K562 (cell line): ENCODE data around the gene SNX27. TPM values are rescaled to one million over a fixed set of nuclear protein-coding genes. Genes with fewer than 3 reads are reported as not detected.

Source experiments
- ATAC-seq: fragments of 200-7000 bp; cut with Tn5 transposase; 3 replicates; pipeline ENCODE4 v1.9.1; 2020; ENCODE audit warnings: moderate library complexity
- BruUV-seq: library from RNA; stranded (reverse); fragments of 400-500 nt; replicated peaks from 2 replicates; lab custom pipeline; 2021; lab: Mats Ljungman, UMichigan
- CTCF ChIA-PET: fragments of 300-600 bp; formaldehyde crosslinking; extraction: SDS; loops from one replicate; lab custom pipeline; 2021; ENCODE audit warnings: low intra/inter-chr PET ratio; lab: Yijun Ruan, JAX
- POLR2A ChIA-PET: fragments of 300-600, 350-650 bp; sonication (Branson Sonifier 250); formaldehyde crosslinking; extraction: SDS; loops from one replicate; lab custom pipeline; 2021; ENCODE audit warnings: antibody characterized with exemption, inconsistent platforms; lab: Yijun Ruan, JAX
- DNase-seq, 4 experiments: peaks; one replicate each; pipeline versions ENCODE4 v3.0.0 to v3.0.0-alpha.2; 2011 to 2018; ENCODE audit warnings: low spot score in 3 of 4, mixed read lengths in 3 of 4; ENCODE audit errors: extremely low read depth in 1 of 4
- FAIRE-seq: peaks from 2 replicates; lab custom pipeline; 2011; peaks lifted over from hg19 to GRCh38; lab: Jason Lieb, UNC
- H2AFZ ChIP-seq: 2 replicates; pipeline ENCODE4 v1.6.0; 2011; ENCODE audit warnings: low read depth, low read length, control low read depth, inconsistent platforms
- H3K27ac ChIP-seq: fragments of 200-600 bp; 3 replicates; pipeline ENCODE4 v1.8.0; 2011; ENCODE audit warnings: low read depth, mild to moderate bottlenecking, control low read depth, inconsistent platforms, low read length, moderate library complexity, mixed read lengths; ENCODE audit errors: extremely low read depth
- H3K27me3 ChIP-seq, 2 experiments: fragments of 300-600 bp in 1 of 2; 2 replicates in 1 of 2; 3 replicates in 1 of 2; pipeline versions ENCODE4 v1.6.0 to v1.8.0; 2011; ENCODE audit warnings: inconsistent platforms in 2 of 2, low read length in 2 of 2, mild to moderate bottlenecking in 1 of 2, mixed read lengths in 1 of 2, moderate library complexity in 1 of 2; ENCODE audit not compliant: control insufficient read depth in 2 of 2, insufficient read depth in 2 of 2
- H3K36me3 ChIP-seq: fragments of 300-600 bp; 3 replicates; pipeline ENCODE4 v1.8.0; 2011; ENCODE audit warnings: mild to moderate bottlenecking, low read length, inconsistent platforms; ENCODE audit not compliant: control insufficient read depth, insufficient read depth
- H3K4me1 ChIP-seq, 2 experiments: fragments of 200-600 bp in 1 of 2; replicated peaks in 1 of 2; 2 replicates in 1 of 2; 3 replicates in 1 of 2; pipeline versions ENCODE4 v1.5.1 to v1.8.0; 2011; ENCODE audit warnings: inconsistent platforms in 2 of 2, low read length in 2 of 2, mild to moderate bottlenecking in 1 of 2, mixed read lengths in 1 of 2, moderate library complexity in 1 of 2; ENCODE audit not compliant: control insufficient read depth in 2 of 2, insufficient read depth in 2 of 2
- H3K4me2 ChIP-seq: 2 replicates; pipeline ENCODE4 v1.6.1; 2011; ENCODE audit warnings: low read length, control low read depth, inconsistent platforms, mixed read lengths; ENCODE audit not compliant: insufficient read depth
- H3K4me3 ChIP-seq: fragments of 200-600 bp; sonication (generic), shearing (Covaris generic); 2 replicates; pipeline ENCODE4 v1.5.1; 2016; ENCODE audit warnings: control low read depth, inconsistent platforms
- H3K79me2 ChIP-seq: fragments of 200-600 bp; 3 replicates; pipeline ENCODE4 v1.8.0; 2011; ENCODE audit warnings: low read length, inconsistent platforms; ENCODE audit not compliant: control insufficient read depth, insufficient read depth
- H3K9ac ChIP-seq, 2 experiments: 2 replicates each; pipeline versions ENCODE4 v1.6.0 to v1.6.1; 2011; ENCODE audit warnings: low read depth in 2 of 2, low read length in 2 of 2, control low read depth in 1 of 2, inconsistent platforms in 1 of 2, mild to moderate bottlenecking in 1 of 2, mixed read lengths in 1 of 2; ENCODE audit not compliant: insufficient read depth in 1 of 2
- H3K9me1 ChIP-seq: one replicate; pipeline ENCODE4 v1.6.0; 2011; ENCODE audit warnings: inconsistent platforms, mild to moderate bottlenecking, low read length, moderate library complexity; ENCODE audit not compliant: control insufficient read depth, insufficient read depth
- H3K9me3 ChIP-seq: replicated peaks from 2 replicates; pipeline ENCODE4 v1.5.1; 2011; ENCODE audit warnings: low read depth, low read length, inconsistent platforms; ENCODE audit not compliant: control insufficient read depth, insufficient read depth
- H4K20me1 ChIP-seq: replicated peaks from 2 replicates; pipeline ENCODE4 v1.6.1; 2011; ENCODE audit warnings: low read length, inconsistent platforms, mixed read lengths; ENCODE audit not compliant: control insufficient read depth, insufficient read depth
- NR2F6 ChIP-seq: fragments of 450-650 bp; formaldehyde crosslinking; IDR thresholded peaks from 2 replicates; pipeline ENCODE4 v1.4.0; 2020; ENCODE audit warnings: mild to moderate bottlenecking
- ZKSCAN8 ChIP-seq: fragments of 200-800 bp; sonication (Bioruptor generic); IDR thresholded peaks from 2 replicates; pipeline ENCODE4 v1.6.1; 2016; ENCODE audit warnings: missing genetic modification characterization, missing compliant biosample characterization
- ZNF584 ChIP-seq: fragments of 200-800 bp; sonication (Bioruptor generic); IDR thresholded peaks from 2 replicates; pipeline ENCODE4 v1.6.1; 2016; ENCODE audit warnings: low read depth, mild to moderate bottlenecking, missing genetic modification characterization, missing compliant biosample characterization
- ZNF780A ChIP-seq: fragments of 250-450 bp; sonication (Bioruptor Pico); IDR thresholded peaks from 2 replicates; pipeline ENCODE4 v1.5.0; 2021; ENCODE audit warnings: mild to moderate bottlenecking
- WGBS: fragments of 100-300 bp; shearing (Covaris generic); methylation state at CpG from one replicate; pipeline ENCODE4 v1.1.6; 2016; ENCODE audit warnings: low coverage, mixed read lengths; ENCODE audit not compliant: insufficient coverage; ENCODE audit errors: missing lambda C conversion rate; 5-methylcytosine and 5-hydroxymethylcytosine counted together
- in situ Hi-C: fragments of 300-500 bp; cut with MboI; formaldehyde crosslinking; loops from 4 replicates; pipeline ENCODE4 v1.15.0; 2018; ENCODE audit warnings: inconsistent platforms, mixed read lengths
- intact Hi-C: fragments of 100-400 bp; cut with micrococcal nuclease; formaldehyde crosslinking; loops from 2 replicates; pipeline ENCODE4 v1.14.2; 2022
- polyA plus RNA-seq, 8 experiments: library from polyadenylated mRNA; depleted of rRNA in 4 of 8; stranded (reverse) in 5 of 8; unstranded in 3 of 8; fragments of >200 nt; fragmentation: Nextera tagmentation in 2 of 8; fragmentation: Illumina TruSeq in 1 of 8; extraction: Ambion mirVana in 2 of 8; extraction: Trizol in 1 of 8; gene quantifications; 2 replicates each; pipeline versions ENCODE4 v1.2.1 to v1.2.3, GENCODE V29; 2011 to 2014; ENCODE audit warnings: inconsistent platforms in 1 of 8, missing spikeins in 1 of 8
- total RNA-seq, 7 experiments: library from RNA; depleted of rRNA in 6 of 7; stranded (reverse); fragments of >200 nt in 6 of 7; fragmentation: Illumina TruSeq in 2 of 7; extraction: Trizol in 2 of 7; gene quantifications; 2 replicates each; pipeline versions ENCODE4 v1.2.1 to v1.2.3, GENCODE V29; 2011 to 2021; ENCODE audit warnings: low replicate concordance in 1 of 7

Gene SNX27
- total and polyA plus RNA-seq, 9 of the 15 experiments (the other 6 are each of a cell fraction or from before 2014, with no cell fraction given): 4.5 to 18.7 (median 10.1) TPM

- CTCF ChIA-PET: no interaction called here
- in situ Hi-C loops: no loop called here
- peaks cover 4 to 5% of the 10 kb centered on the region in 2 experiments; a peak in 4 of 5 replicates for H3K4me1 ChIP-seq
- no peak overlapping the region for H2AFZ ChIP-seq
- ATAC-seq (no peak), DNase-seq (no peak), FAIRE-seq (no peak)
- intact Hi-C loops: no loop called here
- H3K9me1 ChIP-seq: no peaks in the 10 kb centered on the region
- POLR2A ChIA-PET: interaction anchor here (0.5 kb wide), 1 partner anchor 170 kb away, joined by 5 read pairs; no protein-coding TSS in a partner anchor
- H4K20me1 ChIP-seq: no peaks in the 10 kb centered on the region
- no peaks in the 10 kb centered on the region for H3K27me3 ChIP-seq
- H3K4me3 ChIP-seq: no peak overlapping the region
- H3K79me2 ChIP-seq: no peaks in the 10 kb centered on the region; the same call in 2 of the 3 replicates
- no peak overlapping the region for H3K4me2 ChIP-seq
- 70% methylated on average over 2 of the region's 2 CpGs for WGBS
- H3K9ac ChIP-seq: no peak overlapping the region
- no peak for TF ChIP-seq NR2F6 (CRISPR knock-in tag)
- TF ChIP-seq ZNF584 (CRISPR knock-in tag): no peak
- no peak for TF ChIP-seq ZNF780A (CRISPR knock-in tag)
- no peak for TF ChIP-seq ZKSCAN8 (CRISPR knock-in tag)
- BruUV-seq: no TSS peak
- H3K9me3 ChIP-seq: no peaks in the 10 kb centered on the region
- H3K36me3 ChIP-seq: peaks cover 4% of the 10 kb centered on the region; the same call in 2 of the 3 replicates
- H3K27ac ChIP-seq: no peak overlapping the region
These were observed 26.4 kb downstream of the SNX27 start for GRCh38 chr1:151638074-151638775.

GRCh38 chr1:151638812-151639211 lies 27.0 kb downstream of the SNX27 start:
- Histone ChIP-seq H4K20me1 (no peaks in the 10 kb centered on the region), H3K27ac (no peak overlapping the region), H3K9me3 (no peaks in the 10 kb centered on the region), H3K9ac (no peak overlapping the region; a peak in 1 of 4 replicates), H3K36me3 (peaks cover 4% of the 10 kb centered on the region; the same call in 2 of the 3 replicates), H3K79me2 (no peaks in the 10 kb centered on the region; the same call in 2 of the 3 replicates), H3K9me1 (no peaks in the 10 kb centered on the region), H3K4me1 (peaks cover 4 to 5% of the 10 kb centered on the region in 2 experiments; a peak in 4 of 5 replicates), H3K27me3 (no peaks in the 10 kb centered on the region), H3K4me2 (no peak overlapping the region), H2AFZ (no peak overlapping the region), H3K4me3 (no peak overlapping the region)
- CTCF ChIA-PET: no interaction called here
- intact Hi-C loops (no loop called here), in situ Hi-C loops (no loop called here)
- ATAC-seq (no peak), FAIRE-seq (no peak), DNase-seq (peak in 1 of 4 experiments; percentile 15)
- 7% methylated on average over 9 of the region's 9 CpGs for WGBS
- BruUV-seq: no TSS peak
- POLR2A ChIA-PET: no interaction called here
